NAMALWA (cell line): ENCODE measurements around the gene KCNAB1.
"Not testable (repeated sequence)": the region's sequence is repeated elsewhere in the genome, so short reads cannot be mapped to it uniquely, and the experiment has no call there.

Source experiments
- DNase-seq: peaks from one replicate; pipeline ENCODE4 v3.0.0-alpha.2; 2015; ENCODE audit warnings: low spot score

KCNAB1 gene

DNA sequence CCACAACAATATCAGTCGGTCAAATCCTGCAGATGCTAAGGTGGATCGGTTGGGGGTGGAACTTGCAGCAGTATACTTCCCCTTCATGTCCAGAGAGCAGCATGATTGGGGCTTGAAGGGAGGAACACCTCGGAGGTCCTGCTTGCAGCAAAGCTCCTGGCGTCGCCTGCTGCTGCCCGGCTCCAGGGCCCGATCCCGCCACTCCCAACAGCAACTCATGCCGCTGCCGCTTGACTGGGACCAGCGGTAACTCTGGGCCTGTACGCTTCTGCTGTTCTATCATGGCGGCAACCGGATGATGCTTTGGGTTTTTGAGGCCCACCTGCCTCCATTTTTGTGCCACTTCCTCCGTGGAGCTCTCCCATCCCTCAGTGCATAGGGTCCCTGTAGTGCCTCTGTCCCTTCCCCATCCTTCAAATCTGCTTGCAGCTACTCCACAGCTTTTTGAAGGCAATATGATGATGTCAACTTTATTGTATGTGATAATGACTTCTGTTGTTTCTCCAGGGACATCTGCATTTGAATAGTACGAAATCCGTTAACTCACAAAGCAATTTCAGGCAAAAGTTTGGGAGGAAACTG is 56.3 kb downstream of the KCNAB1 start:
- no peak for DNase-seq

DNA sequence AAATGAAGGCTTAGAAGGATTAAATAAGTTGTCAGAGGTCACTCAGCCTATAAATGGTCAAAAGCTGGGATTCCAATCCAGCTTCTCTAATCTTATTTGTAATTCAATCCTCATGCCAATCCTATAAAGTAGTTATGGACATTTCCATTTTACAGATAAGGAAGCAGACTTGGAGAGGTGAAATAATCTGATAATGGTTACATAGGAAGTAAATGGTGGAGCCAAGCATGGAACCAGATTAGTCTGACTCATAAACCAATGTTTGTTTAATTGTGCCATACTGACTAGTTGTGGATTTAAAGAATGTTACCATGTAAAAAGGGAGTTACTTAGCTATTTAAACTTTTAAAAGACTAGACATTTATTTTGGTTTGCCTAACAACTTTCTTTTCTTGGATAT is 59.7 kb downstream of the KCNAB1 start:
- DNase-seq, result no peak

DNA sequence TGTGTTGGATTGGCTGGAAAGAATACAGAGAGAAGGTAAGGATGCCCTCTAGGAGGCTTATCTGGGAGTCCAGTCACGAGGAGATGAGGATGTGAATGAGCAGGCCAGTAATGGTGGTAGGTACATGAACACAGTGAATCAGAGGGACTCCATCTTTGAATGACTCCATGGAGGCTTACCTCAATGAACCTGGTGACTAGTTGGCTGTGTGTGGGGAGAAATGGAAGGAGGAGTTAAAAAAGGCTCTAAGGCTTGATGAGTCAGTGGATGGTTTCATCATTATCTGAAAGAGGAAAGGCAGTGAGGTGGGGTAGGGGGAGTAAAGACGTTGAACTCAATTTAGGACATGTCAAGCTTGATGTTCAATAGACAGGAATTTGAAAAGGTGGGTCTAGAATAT is 61.1 kb downstream of the KCNAB1 start:
- DNase-seq, result no peak

DNA sequence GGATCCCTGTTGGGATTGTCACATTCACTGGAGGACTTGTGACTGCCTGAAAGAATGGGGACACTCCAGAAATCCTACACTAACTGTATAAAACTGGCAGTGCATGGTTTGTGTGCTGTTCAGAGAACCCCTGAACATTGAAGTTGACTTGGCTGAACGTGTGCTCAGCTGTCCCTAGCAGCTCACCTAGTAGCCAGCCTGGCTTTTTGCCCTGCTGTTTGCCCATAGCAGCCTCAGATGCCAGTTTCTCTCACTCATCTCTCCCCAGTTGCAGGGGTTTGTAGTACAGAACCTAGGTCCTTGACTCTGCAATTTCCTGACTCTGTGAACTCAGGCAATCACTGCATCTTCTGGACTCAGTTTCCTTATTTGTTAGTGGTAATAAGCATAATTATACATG is 63.0 kb downstream of the KCNAB1 start:
- no peak for DNase-seq

DNA sequence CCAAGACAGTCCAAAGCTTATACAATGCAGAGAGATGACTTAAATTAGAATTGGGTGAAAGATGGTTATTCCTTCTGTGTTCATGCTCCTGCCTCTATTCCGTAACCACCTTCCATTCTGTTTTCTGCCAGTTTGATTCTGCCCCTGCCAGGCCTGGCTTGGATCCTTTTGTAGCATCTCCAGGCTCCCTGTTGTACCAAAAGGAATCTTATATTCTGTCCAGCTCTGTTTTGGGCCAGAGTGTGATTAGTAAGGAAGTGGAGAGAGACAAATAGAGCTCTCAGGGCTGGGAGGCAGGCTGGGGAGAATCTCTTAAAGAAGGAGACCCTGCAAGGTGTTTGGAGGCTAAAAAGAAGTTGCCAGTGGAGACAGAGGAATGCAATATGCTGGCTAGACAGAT is 63.8 kb downstream of the KCNAB1 start:
- no peak for DNase-seq

DNA sequence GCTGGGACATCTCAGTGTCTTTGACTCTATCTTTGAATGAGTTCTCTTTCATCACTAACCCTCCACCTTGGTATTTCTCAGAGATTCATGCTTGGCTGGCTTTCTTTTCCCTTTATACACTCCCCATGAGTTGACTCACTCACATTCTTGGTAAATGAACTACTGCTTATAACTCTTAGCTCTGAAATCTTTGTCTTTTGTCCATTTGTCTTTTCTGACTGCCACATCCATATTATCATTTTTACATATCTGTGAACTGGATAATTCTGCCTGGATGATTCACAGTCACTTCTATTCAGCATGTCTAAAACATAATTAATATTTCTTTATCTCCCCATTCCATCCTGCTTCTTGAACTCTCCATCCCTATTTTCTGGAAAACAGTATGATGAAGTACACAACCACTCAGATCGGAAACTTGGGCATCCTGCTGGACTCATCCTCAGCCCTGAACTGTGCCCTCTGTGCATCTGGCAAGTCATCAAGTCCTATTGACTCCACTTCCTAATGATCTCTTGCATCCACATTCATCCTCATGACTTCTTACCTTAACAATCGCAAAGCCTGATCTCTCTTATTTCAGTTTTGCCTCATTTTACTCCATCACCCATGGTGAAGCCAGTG is 66.9 kb downstream of the KCNAB1 start:
- DNase-seq, result no peak

DNA sequence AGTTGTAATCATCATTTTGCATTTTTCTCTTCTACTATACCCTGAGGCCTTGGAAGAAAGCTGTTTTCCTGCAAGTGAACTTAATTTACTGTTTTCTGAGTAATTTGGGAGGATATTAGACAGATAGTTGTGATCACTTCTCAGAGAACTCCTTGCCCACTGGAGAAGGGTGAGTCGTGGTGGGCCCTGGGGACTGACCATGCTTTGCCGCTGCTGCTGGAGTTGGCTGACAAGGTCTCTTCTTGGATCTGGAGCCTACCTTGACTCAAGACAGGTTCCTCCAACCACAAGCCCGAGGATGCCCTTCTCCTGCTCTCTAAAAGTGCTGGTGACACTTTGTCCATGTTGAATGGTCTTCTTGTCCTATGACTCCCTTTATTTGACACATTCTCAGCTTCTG is 68.4 kb downstream of the KCNAB1 start:
- no peak for DNase-seq

DNA sequence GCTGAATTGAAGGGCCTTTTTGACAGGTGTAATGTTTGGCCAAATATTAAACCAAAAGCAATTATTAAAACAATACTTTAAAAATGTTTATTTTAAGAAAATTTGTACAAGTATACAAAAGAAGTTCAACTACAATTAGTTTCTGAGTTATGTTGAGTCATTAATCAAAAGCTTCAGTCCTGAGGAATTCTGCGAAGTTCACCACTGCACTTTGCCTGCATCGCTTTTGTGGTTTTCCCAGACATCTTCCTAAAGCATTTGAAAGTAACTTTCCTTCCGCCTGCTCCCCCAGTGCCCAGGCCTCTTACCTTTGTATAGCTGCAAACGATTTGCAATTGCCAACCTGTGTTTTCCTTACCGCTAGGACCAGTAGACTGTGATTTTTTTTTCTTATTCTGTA is 69.5 kb downstream of the KCNAB1 start:
- DNase-seq, result no peak

DNA sequence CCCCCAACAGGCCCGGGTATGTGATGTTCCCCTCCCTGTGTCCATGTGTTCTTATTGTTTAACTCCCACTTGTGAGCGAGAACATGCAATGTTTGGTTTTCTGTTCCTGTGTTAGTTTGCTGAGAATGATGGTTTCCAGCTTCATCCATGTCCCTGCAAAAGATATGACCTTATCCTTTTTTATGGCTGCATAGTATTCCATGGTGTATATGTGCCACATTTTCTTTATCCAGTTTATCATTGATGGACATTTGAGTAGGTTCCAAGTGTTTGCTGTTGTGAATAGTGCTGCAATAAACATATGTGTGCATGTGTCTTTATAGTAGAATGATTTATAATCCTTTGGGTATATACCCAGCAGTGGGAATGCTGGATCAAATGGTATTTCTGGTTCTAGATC is 74.6 kb downstream of the KCNAB1 start:
- DNase-seq, result not testable (repeated sequence)

DNA sequence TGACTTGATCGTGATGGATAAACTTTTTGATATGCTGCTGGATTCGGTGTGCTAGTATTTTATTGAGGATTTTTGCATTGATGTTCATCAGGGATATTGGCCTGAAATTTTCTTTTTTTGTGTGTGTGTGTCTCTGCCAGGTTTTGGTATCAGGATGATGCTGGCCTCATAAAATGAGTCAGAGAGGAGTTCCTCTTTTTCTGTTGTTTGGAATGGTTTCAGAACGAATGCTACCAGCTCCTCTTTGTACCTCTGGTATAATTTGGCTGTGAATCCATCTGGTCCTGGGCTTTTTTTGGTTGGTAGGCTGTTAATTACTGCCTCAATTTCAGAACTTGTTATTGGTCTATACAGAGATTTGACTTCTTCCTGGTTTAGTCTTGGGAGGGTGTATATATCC is 76.8 kb downstream of the KCNAB1 start:
- DNase-seq, result not testable (repeated sequence)

DNA sequence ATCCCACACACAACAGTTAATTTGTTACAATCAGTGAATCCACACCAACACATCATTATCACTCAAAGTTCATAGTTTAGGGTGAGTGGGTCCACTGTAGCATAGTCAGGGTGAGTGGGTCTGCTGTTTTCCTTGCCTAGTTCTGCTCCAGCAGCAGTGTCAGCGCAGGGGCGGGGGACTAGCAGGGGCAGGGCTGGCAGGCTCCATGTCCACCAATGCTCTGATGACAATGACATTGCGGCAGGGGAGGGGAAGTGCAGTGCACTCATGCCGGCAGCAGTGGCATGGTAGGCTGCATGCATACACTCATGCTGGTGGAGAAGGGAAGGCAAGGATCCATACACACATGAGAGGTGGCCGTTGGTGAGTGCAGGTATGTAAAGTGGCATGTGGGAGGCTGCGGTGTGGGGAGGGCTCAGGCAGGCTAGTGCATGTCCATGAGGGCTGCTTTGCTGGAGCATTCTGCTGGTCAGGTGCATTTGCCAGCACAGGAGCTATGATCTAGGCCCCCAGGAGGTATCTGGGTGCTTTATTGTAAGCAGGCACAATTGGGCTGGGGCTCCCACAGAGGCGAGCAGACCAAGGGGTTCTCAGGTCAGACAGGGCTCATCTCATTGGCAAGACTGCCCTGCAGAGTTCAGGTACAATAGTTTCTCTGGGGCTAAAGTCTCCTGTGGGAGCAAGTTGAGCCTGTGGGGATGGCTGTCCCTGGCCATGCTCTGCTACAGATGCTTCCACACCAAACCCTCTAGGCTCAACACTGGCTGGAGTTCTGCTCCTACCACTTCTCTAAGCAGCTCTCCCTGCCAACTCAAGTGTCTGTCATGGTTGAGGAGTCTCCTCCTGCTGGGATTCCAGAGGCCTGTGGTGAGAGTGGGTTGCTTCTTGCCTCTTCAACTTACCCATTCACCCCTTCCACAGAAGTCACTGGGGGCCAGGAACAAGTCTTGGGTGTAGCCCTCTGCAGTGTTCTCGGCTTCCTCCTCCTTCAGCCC is 81.3 kb downstream of the KCNAB1 start:
- DNase-seq, result no peak

DNA sequence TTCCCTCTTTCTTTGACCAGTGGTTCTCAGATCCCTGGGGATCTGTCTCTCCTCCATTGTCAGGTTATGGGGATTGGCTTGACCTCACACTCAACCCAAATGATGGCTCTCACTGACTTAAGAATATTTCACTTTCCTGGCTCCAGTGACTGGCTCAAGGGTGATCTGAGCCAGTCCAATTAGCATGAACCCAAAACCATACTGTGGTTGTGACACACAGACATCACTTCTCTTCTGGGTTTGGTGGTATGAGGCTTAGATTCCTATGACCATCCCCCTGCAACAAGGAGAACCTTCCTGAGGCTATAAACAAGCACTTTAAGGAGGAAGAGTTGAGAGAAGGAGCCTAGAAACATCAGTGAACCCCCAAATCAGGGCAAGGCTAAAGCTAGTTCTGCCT is 85.8 kb downstream of the KCNAB1 start:
- no peak for DNase-seq

DNA sequence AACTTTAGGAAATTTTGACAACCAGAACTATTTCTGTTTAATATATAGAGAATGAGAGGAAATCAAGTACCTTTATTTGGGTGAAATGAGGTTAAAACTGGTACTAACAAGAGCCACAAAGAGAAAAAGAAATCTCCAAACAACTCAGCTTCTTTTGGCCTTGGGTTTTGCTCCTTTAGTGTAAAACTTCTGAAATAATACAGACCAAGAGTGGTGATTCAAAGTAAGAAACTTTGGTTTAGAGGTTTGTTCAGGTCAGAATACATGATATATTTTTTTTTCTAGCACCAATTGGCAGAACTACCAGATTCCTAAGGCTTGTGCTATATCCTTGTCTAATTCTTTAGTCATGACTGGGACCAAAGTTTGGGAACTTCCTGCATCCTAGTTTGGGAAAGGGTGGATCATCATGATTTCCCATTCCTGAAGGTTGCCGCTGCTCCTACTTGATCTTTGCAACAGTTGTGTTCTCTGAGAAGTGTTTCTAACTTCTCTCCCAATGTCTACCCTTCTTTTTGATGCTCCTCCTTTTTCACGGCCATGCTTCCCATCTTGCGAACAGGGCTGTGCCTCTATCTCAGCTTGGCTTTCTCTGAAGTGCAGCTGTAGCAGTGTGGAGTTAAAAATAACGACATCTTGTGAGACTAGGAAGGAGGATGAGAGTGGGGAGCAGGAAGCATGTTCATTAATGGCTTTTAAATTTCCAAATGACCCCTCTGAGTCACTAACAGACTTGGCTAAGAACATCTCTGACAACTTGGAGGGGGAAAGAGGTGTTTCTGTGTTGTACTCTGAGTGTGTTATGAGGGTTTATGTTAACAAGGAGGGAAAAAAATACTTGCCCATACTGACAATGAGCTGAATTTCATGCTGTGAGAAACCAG is 87.7 kb downstream of the KCNAB1 start:
- no peak for DNase-seq

DNA sequence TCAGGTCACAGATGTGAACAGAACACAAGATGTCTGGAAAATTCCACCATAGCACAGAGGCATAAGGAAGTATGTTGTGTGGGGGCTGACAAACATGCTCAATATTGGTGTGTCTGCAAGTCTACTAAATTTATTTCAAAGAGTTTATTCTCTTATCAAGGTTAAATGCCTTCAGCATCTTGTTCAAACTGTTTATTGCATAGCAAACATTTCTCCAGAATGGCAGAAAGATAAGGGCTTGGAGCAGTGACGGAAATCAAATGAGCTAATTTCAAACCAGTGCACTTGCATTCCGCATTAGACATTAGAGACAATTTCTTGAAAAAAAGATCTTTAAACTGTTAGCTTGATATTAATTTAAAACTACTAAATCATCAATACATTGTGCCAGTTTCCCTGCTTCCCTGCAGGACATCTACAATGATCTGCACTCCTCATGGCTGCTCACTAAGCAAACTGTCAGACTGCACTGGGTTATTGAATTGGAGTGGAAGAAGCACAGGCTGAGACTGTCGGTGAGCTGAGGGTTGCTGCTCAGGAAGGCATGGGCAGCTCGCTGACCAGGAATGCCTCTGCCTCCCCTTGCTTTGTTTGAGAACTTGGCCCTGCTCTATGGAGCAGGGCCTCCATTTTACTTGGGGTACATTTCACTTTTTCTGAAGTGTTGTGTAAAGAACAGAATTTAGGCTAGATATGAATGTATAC is 89.4 kb downstream of the KCNAB1 start:
- DNase-seq, result no peak

DNA sequence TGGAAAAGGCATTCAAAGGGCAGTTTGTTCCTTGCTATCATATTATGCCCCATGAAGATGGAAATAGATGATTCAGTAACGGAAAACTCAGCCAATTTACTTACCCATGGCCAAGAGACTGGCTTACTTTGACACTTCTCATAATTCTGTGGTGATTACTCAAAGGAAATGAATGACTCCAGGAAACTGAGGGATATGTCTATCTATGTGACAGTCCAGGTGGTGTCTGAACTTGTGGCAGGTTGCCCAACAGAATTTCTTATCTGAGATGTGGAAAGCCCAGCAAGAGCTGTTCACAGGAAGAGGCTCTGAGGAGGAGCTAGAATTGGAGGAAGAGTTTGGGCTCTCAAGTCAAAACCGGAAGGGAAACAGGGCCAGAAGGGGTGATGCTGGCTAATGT is 91.2 kb downstream of the KCNAB1 start:
- no peak for DNase-seq

DNA sequence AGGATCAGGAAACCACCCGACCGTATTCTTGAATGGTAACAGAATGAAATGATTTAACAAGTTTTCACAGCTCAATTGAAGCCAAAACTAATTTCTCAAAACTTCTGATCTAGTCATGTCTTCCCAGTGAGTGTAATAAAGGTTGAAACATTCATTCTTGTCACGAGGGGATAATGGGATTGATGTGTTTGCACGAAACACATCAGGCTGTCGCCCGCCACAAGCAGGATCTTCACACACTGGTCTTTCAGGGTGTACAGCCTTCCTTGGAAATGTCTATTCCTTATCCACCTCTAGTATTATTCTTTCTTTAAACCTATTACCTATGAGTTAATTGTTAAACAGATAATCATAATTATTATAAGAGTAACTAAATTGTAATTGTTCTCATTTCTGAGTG is 94.3 kb downstream of the KCNAB1 start:
- no peak for DNase-seq

DNA sequence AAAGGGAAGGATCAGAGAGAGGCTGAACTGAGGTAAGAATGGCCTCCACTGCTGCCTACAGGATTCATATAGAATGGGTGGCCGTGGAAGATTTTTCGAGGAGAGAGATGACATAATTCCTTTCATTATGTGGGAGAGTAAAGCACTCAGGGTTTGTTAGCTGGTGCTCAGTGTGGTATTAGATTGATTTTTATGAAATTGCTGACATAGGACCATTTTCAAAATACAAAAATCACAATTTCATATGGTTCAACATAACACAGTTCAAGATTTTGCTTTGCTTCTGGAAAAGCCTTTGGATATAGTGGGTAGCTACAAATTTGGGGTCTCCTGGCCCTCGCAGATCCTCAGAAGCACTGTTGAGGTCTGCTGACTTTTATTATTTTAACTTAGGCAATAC is 95.4 kb downstream of the KCNAB1 start:
- DNase-seq, result no peak

DNA sequence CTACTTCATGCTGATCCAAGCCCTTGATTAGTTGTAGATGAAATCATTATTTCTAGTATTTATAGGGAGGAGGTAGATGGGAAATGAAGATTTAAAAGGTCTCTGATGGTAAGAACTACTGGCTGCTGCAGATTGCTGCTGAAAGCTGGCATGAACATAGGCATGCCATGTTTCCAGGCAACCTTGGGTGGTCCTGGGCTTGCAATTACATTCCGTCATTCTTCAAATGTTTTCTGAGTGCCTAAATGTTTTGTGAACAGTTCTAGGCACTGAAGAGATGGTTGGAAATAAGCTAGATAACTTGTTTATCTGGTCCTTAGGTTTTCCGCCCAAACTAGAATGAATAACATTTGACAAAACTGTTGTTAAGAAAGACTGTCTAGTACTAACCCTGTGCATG is 95.8 kb downstream of the KCNAB1 start:
- DNase-seq, result no peak

DNA sequence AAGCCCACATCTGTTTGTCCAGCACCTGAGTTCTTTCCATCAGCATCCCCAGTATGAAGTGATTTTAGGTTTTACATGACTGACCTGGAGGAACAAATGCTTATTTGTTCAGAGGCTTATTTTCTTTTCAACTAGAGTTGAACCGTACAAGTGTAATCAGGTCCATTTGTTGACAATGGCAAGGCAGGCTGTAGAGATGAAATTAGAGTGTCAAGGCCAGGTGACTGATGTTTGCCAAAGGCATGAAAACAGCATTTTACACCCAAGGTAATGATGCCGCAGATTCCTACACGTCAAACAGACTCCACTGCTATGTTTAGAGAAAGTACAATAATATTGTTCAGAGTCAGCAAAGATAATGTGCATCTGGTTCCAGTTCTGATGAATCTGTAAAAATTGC is 96.5 kb downstream of the KCNAB1 start:
- no peak for DNase-seq

DNA sequence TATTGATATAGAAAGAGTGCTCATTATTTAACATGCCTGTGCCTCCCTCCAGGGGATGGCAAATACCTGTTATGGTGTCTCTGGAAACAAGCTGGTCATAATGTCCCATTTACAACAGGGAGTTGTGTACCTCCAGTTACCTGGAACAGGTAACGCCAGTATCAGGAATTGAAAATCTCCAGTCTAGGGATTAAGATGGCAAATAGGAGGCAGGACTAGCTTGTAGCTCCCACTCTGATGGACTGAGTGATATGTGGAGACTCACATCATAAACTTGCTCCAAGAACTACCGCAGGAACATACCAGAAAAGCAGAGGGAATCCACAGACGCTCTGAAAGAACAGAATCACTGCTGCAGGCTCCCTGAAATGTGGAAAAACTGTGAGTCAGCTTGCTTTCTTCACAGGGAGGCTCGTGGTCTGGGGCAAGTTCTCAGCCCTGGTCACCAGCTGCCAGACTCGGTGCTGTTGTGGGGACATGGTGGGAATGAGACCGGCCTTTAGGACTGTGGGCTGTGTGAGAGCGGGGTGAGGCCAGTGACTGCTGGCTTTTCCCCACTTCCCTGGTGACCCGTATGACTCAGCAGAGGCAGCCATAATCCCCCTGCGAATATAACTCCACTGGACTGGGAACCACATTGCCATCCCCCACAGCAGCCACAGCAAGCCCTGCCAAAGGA is 97.4 kb downstream of the KCNAB1 start:
- DNase-seq, result no peak

DNA sequence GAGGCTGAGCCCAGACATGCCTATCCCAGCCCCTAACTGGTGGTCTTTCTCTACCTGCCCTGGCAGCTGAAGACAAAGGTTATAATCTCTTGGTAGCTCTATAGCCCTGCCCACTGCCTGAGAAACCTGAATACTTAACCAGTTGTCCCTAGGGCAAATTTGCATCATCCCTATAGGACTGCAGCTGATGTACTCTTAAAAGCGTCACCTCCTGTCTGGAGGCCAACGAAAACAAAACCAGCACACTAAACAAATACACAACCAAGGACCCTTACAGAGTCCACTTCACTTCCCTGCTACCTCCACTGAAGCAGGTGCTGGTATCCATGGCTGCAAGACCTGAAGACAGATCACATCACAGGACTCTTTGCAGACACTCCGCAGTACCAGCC is 98.0 kb downstream of the KCNAB1 start:
- DNase-seq, result no peak
